GM12864 (cell line): ENCODE measurements around the gene CRIP1.

Experiments
- DNase-seq: peaks from one replicate; pipeline ENCODE4 v3.0.0-alpha.2; 2011; ENCODE audit warnings: low read depth
- H3K4me3 ChIP-seq: 2 replicates; pipeline ENCODE4 v1.5.1; 2011; ENCODE audit warnings: mild to moderate bottlenecking, low read depth, low read length, control low read depth
- CTCF ChIP-seq: IDR thresholded peaks from 2 replicates; pipeline ENCODE4 v1.5.1; 2011; ENCODE audit warnings: low read depth, mild to moderate bottlenecking, moderate library complexity, low read length, control low read depth, inconsistent platforms; ENCODE audit errors: missing control alignments

Gene CRIP1

GRCh38 chr14:105534586-105534985, 47.9 kb downstream of the CRIP1 start:
- H3K4me3 ChIP-seq: no peak overlapping the region
- TF ChIP-seq CTCF: no peak
- DNase-seq: no peak

- no peak for DNase-seq
- H3K4me3 ChIP-seq: no peak overlapping the region
- no peak for TF ChIP-seq CTCF
Measured at GRCh38 chr14:105536051-105536450, 49.4 kb downstream of the CRIP1 start.

- no peak overlapping the region for H3K4me3 ChIP-seq
- no peak for TF ChIP-seq CTCF
- no peak for DNase-seq
Measured at GRCh38 chr14:105536691-105537579, 50.2 kb downstream of the CRIP1 start.

- TF ChIP-seq CTCF: peak; percentile 98
- H3K4me3 ChIP-seq: no peak overlapping the region
- no peak for DNase-seq
Measured at GRCh38 chr14:105537580-105538474, 51.1 kb downstream of the CRIP1 start.
